Stimulated activated naive CD8-positive, alpha-beta T cell treated with anti-CD3 and anti-CD28 coated beads, Interleukin-15, amount 100 ng/mL, for 72 hours (primary cell): Measurements from ENCODE around the gene ANKRD42.
A peak's percentile ranks its signal among the peaks of the same experiment; 100 is the strongest.

Experiments
- ATAC-seq: fragments of 150-1000 bp; cut with Tn5 transposase; 2 replicates; pipeline ENCODE4 v1.10.0; 2021; ENCODE audit warnings: mild to moderate bottlenecking, moderate library complexity
- DNase-seq, 2 donors: peaks; one replicate each; pipeline ENCODE4 v3.0.0; 2021 to 2022
- H3K27ac Mint-ChIP-seq, 2 donors: one replicate each; pipeline ENCODE4 v1.8.0; 2022; ENCODE audit warnings: mild to moderate bottlenecking in 2 of 2, mixed read lengths in 2 of 2, moderate library complexity in 2 of 2
- H3K27me3 Mint-ChIP-seq: one replicate; pipeline ENCODE4 v1.8.0; 2022; ENCODE audit warnings: mixed read lengths
- H3K4me1 Mint-ChIP-seq: one replicate; pipeline ENCODE4 v1.8.0; 2022; ENCODE audit warnings: mild to moderate bottlenecking, mixed read lengths
- H3K4me3 Mint-ChIP-seq, 2 donors: one replicate each; pipeline ENCODE4 v1.8.0; 2022; ENCODE audit warnings: mild to moderate bottlenecking in 2 of 2, mixed read lengths in 2 of 2, moderate library complexity in 1 of 2
- H3K9me3 Mint-ChIP-seq, 2 donors: one replicate each; pipeline ENCODE4 v1.8.0; 2022; ENCODE audit warnings: mixed read lengths in 2 of 2

The ANKRD42 gene

GRCh38 chr11:83193315-83194280 is at the start of gene ANKRD42:
TSS of gene ANKRD42 (plus strand) at chr11:83193712. CDS start at chr11:83194671, 959 bp downstream.
- peak; percentile 86 for ATAC-seq
- Mint-ChIP-seq H3K9me3 (no peaks in the 10 kb centered on the region), H3K27me3 (no peaks in the 10 kb centered on the region), H3K4me3 (peak within 1 kb of the TSS; percentile 99), H3K4me1 (peaks cover 37% of the 10 kb centered on the region), H3K27ac (peak within 1 kb of the TSS; percentile 97 to 98)
- DNase-seq = peak; percentile 79 to 85

- ATAC-seq (no peak), DNase-seq (no peak)
- Mint-ChIP-seq H3K27ac (no peak overlapping the region), H3K4me1 (no peaks in the 10 kb centered on the region), H3K9me3 (no peaks in the 10 kb centered on the region), H3K27me3 (peaks cover 9% of the 10 kb centered on the region), H3K4me3 (no peak overlapping the region)
Observed at GRCh38 chr11:83147895-83148294, 45.6 kb upstream of the ANKRD42 start.

GRCh38 chr11:83150450-83150849 is 43.1 kb upstream of the ANKRD42 start:
- Mint-ChIP-seq H3K4me1 (no peaks in the 10 kb centered on the region), H3K9me3 (no peaks in the 10 kb centered on the region), H3K27ac (no peak overlapping the region), H3K27me3 (peaks cover 9% of the 10 kb centered on the region), H3K4me3 (no peak overlapping the region)
- DNase-seq = no peak
- no peak for ATAC-seq

GRCh38 chr11:83151274-83151977 is 42.1 kb upstream of the ANKRD42 start:
- H3K27ac Mint-ChIP-seq = no peak overlapping the region
- no peaks in the 10 kb centered on the region for H3K9me3 Mint-ChIP-seq
- ATAC-seq = no peak
- peaks cover 9% of the 10 kb centered on the region for H3K27me3 Mint-ChIP-seq
- no peaks in the 10 kb centered on the region for H3K4me1 Mint-ChIP-seq
- DNase-seq = no peak
- no peak overlapping the region for H3K4me3 Mint-ChIP-seq

- H3K27me3 Mint-ChIP-seq = peaks cover 9% of the 10 kb centered on the region
- no peak for DNase-seq
- no peak overlapping the region for H3K27ac Mint-ChIP-seq
- no peak for ATAC-seq
- no peaks in the 10 kb centered on the region for H3K9me3 Mint-ChIP-seq
- no peaks in the 10 kb centered on the region for H3K4me1 Mint-ChIP-seq
- no peak overlapping the region for H3K4me3 Mint-ChIP-seq
Observed at GRCh38 chr11:83152264-83152663, 41.2 kb upstream of the ANKRD42 start.

- no peaks in the 10 kb centered on the region for H3K4me1 Mint-ChIP-seq
- no peaks in the 10 kb centered on the region for H3K9me3 Mint-ChIP-seq
- no peak overlapping the region for H3K27ac Mint-ChIP-seq
- no peaks in the 10 kb centered on the region for H3K27me3 Mint-ChIP-seq
- DNase-seq = no peak
- ATAC-seq = no peak
- H3K4me3 Mint-ChIP-seq = no peak overlapping the region
Observed at GRCh38 chr11:83153764-83154163, 39.7 kb upstream of the ANKRD42 start.

- Mint-ChIP-seq H3K4me1 (peaks cover 20% of the 10 kb centered on the region), H3K27ac (peak overlapping the region; percentile 100), H3K4me3 (peak overlapping the region; percentile 98 to 99), H3K9me3 (no peaks in the 10 kb centered on the region), H3K27me3 (no peaks in the 10 kb centered on the region)
- DNase-seq = peak; percentile 94 to 98
- ATAC-seq = peak; percentile 94
Observed at GRCh38 chr11:83156144-83156995, 37.1 kb upstream of the ANKRD42 start.

GRCh38 chr11:83156996-83157593 is 36.4 kb upstream of the ANKRD42 start, which contains the start of gene PCF11:
TSS of gene PCF11 (plus strand) at chr11:83157131. CDS start at chr11:83157440, 309 bp downstream.
- peak within 1 kb of the TSS; percentile 100 for H3K27ac Mint-ChIP-seq
- H3K27me3 Mint-ChIP-seq = no peaks in the 10 kb centered on the region
- no peak for DNase-seq
- peaks cover 27% of the 10 kb centered on the region for H3K4me1 Mint-ChIP-seq
- no peaks in the 10 kb centered on the region for H3K9me3 Mint-ChIP-seq
- peak within 1 kb of the TSS; percentile 98 to 99 for H3K4me3 Mint-ChIP-seq
- ATAC-seq = peak; percentile 36

- no peak for ATAC-seq
- Mint-ChIP-seq H3K4me3 (peak overlapping the region; percentile 98 to 99), H3K4me1 (peaks cover 34% of the 10 kb centered on the region), H3K27me3 (no peaks in the 10 kb centered on the region), H3K9me3 (no peaks in the 10 kb centered on the region), H3K27ac (peak overlapping the region; percentile 100)
- DNase-seq = peak; percentile 48 to 52
Observed at GRCh38 chr11:83157594-83158356, 35.7 kb upstream of the ANKRD42 start.

GRCh38 chr11:83158357-83158786 is 35.1 kb upstream of the ANKRD42 start:
- H3K9me3 Mint-ChIP-seq = no peaks in the 10 kb centered on the region
- ATAC-seq (no peak), DNase-seq (no peak)
- peak overlapping the region; percentile 82 to 100 for H3K27ac Mint-ChIP-seq
- peak overlapping the region; percentile 98 to 99 for H3K4me3 Mint-ChIP-seq
- H3K27me3 Mint-ChIP-seq = no peaks in the 10 kb centered on the region
- H3K4me1 Mint-ChIP-seq = peaks cover 35% of the 10 kb centered on the region

GRCh38 chr11:83158965-83159901 is 34.3 kb upstream of the ANKRD42 start:
- H3K4me1 Mint-ChIP-seq = peaks cover 35% of the 10 kb centered on the region
- H3K9me3 Mint-ChIP-seq = no peaks in the 10 kb centered on the region
- H3K27me3 Mint-ChIP-seq = no peaks in the 10 kb centered on the region
- ATAC-seq (no peak), DNase-seq (no peak)
- peak overlapping the region; percentile 98 to 99 for H3K4me3 Mint-ChIP-seq
- H3K27ac Mint-ChIP-seq = peak overlapping the region; percentile 84 to 91

GRCh38 chr11:83159902-83160865 is 33.3 kb upstream of the ANKRD42 start:
- no peak for ATAC-seq
- Mint-ChIP-seq H3K27me3 (no peaks in the 10 kb centered on the region), H3K4me1 (peaks cover 35% of the 10 kb centered on the region), H3K9me3 (no peaks in the 10 kb centered on the region), H3K27ac (peak overlapping the region; percentile 91 to 95), H3K4me3 (peak overlapping the region; percentile 98 to 99)
- DNase-seq = no peak
